ENCODE data around the gene CEP131.

DNA sequence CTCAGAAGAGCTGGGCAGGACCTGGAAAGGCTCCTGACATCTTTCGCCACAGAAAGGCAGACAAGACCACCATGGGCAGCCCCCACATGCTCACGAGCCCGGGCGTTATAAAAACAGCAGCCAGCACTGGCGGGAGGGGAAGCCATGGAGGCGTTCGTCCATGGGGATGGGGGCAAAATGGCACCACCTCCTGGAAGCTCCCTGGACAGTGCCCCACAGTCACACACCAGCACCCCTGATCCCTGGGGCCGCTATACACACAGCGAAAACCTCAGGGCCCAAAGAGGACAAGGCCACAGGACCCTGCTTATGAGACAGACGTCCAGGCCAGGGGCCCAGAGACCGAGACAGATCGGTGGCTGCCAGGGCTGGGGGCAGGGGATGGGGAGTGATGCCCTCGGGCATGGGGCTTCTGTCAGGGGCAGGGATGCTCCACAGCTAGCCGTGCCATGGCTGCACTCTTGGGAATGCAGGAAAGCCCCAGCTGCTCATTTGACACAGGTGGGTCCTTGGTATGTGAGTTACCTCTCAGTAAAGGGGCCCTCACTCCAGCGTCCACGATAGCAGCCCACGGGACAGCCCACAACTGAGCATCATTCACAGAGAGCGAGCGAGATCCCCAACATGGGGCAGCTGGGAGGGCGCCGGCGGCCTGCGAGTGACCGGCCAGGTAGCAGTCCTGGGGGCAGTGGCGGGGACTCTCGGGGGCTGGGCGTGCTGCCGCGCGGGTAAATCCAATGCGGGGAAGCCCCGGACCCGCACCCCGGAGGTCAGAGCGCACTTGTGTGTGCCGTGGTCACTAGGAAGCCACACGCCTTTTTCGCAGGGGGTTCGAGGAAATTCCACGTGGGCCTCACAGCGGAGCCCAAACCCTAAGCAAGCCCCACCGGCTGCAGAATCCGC lies 63.8 kb downstream of the CEP131 start:
- TF ChIP-seq, protein P1, sequence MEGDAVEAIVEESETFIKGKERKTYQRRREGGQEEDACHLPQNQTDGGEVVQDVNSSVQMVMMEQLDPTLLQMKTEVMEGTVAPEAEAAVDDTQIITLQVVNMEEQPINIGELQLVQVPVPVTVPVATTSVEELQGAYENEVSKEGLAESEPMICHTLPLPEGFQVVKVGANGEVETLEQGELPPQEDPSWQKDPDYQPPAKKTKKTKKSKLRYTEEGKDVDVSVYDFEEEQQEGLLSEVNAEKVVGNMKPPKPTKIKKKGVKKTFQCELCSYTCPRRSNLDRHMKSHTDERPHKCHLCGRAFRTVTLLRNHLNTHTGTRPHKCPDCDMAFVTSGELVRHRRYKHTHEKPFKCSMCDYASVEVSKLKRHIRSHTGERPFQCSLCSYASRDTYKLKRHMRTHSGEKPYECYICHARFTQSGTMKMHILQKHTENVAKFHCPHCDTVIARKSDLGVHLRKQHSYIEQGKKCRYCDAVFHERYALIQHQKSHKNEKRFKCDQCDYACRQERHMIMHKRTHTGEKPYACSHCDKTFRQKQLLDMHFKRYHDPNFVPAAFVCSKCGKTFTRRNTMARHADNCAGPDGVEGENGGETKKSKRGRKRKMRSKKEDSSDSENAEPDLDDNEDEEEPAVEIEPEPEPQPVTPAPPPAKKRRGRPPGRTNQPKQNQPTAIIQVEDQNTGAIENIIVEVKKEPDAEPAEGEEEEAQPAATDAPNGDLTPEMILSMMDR (IDR thresholded peaks at IDR 0.05) = no peak
- no peak for TF ChIP-seq POLR2A (IDR thresholded peaks at IDR 0.05)
